SK-N-SH (cell line): ENCODE data around the gene PLG. TPM values are rescaled to one million over a fixed set of nuclear protein-coding genes. Genes with fewer than 3 reads are reported as not detected.
A peak's percentile ranks its signal among the peaks of the same experiment; 100 is the strongest.

Experiments
- CTCF ChIA-PET: fragments of 300-600, 350-600 bp; formaldehyde crosslinking; extraction: SDS; loops from one replicate; lab custom pipeline; 2021; lab: Yijun Ruan, JAX
- POLR2A ChIA-PET: fragments of 350-600 bp; sonication (Branson Sonifier 250); formaldehyde crosslinking; extraction: SDS; loops from one replicate; lab custom pipeline; 2020; ENCODE audit warnings: antibody characterized with exemption, inconsistent platforms; lab: Yijun Ruan, JAX
- DNase-seq: peaks from one replicate; pipeline ENCODE4 v3.0.0; 2012
- H2AFZ ChIP-seq: fragments of 200-600 bp; sonication (generic); 2 replicates; pipeline ENCODE4 v1.8.1; 2016; ENCODE audit warnings: antibody characterized with exemption, mild to moderate bottlenecking, low read depth
- H3F3A ChIP-seq: fragments of 200-600 bp; sonication (generic); replicated peaks from 2 replicates; pipeline ENCODE3; 2016; ENCODE audit warnings: antibody characterized with exemption, mild to moderate bottlenecking; ENCODE audit not compliant: insufficient read depth
- H3K27ac ChIP-seq, 2 experiments: fragments of 200-500 bp in 1 of 2; fragments of 200-600 bp in 1 of 2; sonication (Bioruptor generic) in 1 of 2; sonication (generic), shearing (Covaris generic) in 1 of 2; 2 replicates each; pipeline versions ENCODE4 v1.5.1 to v1.6.1; 2014 to 2016; ENCODE audit warnings: low read depth in 2 of 2, inconsistent platforms in 1 of 2, low read length in 1 of 2, mild to moderate bottlenecking in 1 of 2, mixed read lengths in 1 of 2
- H3K27me3 ChIP-seq: fragments of 200-600 bp; sonication (generic), shearing (Covaris generic); 2 replicates; pipeline ENCODE4 v1.6.1; 2016; ENCODE audit warnings: mixed run types; ENCODE audit not compliant: insufficient read depth
- H3K36me3 ChIP-seq, 2 experiments: fragments of 200-500 bp in 1 of 2; fragments of 200-600 bp in 1 of 2; sonication (Bioruptor generic) in 1 of 2; sonication (generic) in 1 of 2; replicated peaks in 1 of 2; 2 replicates each; pipeline versions ENCODE3 to v1.5.1; 2014 to 2016; ENCODE audit warnings: low read length in 1 of 2, mild to moderate bottlenecking in 1 of 2; ENCODE audit not compliant: insufficient read depth in 2 of 2, control insufficient read depth in 1 of 2
- H3K4me1 ChIP-seq, 2 experiments: fragments of 200-500 bp in 1 of 2; fragments of 200-600 bp in 1 of 2; sonication (Bioruptor generic) in 1 of 2; sonication (generic), shearing (Covaris generic) in 1 of 2; 2 replicates each; pipeline versions ENCODE4 v1.5.1 to v1.6.1; 2014 to 2016; ENCODE audit warnings: low read depth in 1 of 2, low read length in 1 of 2, mixed run types in 1 of 2; ENCODE audit not compliant: insufficient read depth in 2 of 2, control insufficient read depth in 1 of 2
- H3K4me2 ChIP-seq: fragments of 200-600 bp; sonication (generic), shearing (Covaris generic); 2 replicates; pipeline ENCODE4 v1.6.1; 2017; ENCODE audit warnings: mixed run types
- H3K4me3 ChIP-seq, 2 experiments: fragments of 200-500 bp in 1 of 2; fragments of 200-600 bp in 1 of 2; sonication (Bioruptor generic) in 1 of 2; sonication (generic), shearing (Covaris generic) in 1 of 2; 2 replicates each; pipeline versions ENCODE4 v1.5.1 to v1.8.1; 2014 to 2016; ENCODE audit warnings: low read depth in 2 of 2, inconsistent platforms in 1 of 2, low read length in 1 of 2, mild to moderate bottlenecking in 1 of 2, mixed read lengths in 1 of 2, moderate library complexity in 1 of 2
- H3K79me2 ChIP-seq: fragments of 200-600 bp; sonication (generic); 2 replicates; pipeline ENCODE4 v1.8.1; 2017; ENCODE audit warnings: mild to moderate bottlenecking; ENCODE audit not compliant: insufficient read depth
- H3K9ac ChIP-seq: fragments of 200-600 bp; sonication (generic); 2 replicates; pipeline ENCODE4 v1.6.1; 2017; ENCODE audit warnings: mixed run types
- H3K9me2 ChIP-seq: fragments of 200-600 bp; sonication (generic); 2 replicates; pipeline ENCODE4 v1.6.1; 2017; ENCODE audit warnings: mixed run types
- H3K9me3 ChIP-seq: fragments of 200-600 bp; sonication (generic); 2 replicates; pipeline ENCODE4 v1.6.1; 2017; ENCODE audit warnings: mixed run types, mild to moderate bottlenecking, moderate library complexity
- H4K20me1 ChIP-seq: fragments of 200-600 bp; sonication (generic); 2 replicates; pipeline ENCODE4 v1.6.1; 2017; ENCODE audit warnings: mild to moderate bottlenecking, mixed run types; ENCODE audit not compliant: insufficient read depth
- CTCF ChIP-seq: fragments of 200-600 bp; sonication (generic); IDR thresholded peaks from 2 replicates; pipeline ENCODE4 v1.6.1; 2017; ENCODE audit warnings: antibody characterized with exemption, mild to moderate bottlenecking, moderate library complexity
- ELF1 ChIP-seq: IDR thresholded peaks from 2 replicates; pipeline ENCODE4 v1.4.0; 2012
- FOXJ3 ChIP-seq: sonication (generic); formaldehyde crosslinking; IDR thresholded peaks from 2 replicates; pipeline ENCODE4 v1.5.1; 2020; ENCODE audit warnings: mild to moderate bottlenecking, missing genetic modification reagents
- FOXM1 ChIP-seq: IDR thresholded peaks from 2 replicates; pipeline ENCODE4 v1.4.0; 2012; ENCODE audit warnings: low read depth, mild to moderate bottlenecking
- GATA2 ChIP-seq: sonication (generic); formaldehyde crosslinking; IDR thresholded peaks from 2 replicates; pipeline ENCODE4 v1.5.0; 2020; ENCODE audit warnings: mild to moderate bottlenecking, missing genetic modification reagents
- MAX ChIP-seq: IDR thresholded peaks from 2 replicates; pipeline ENCODE4 v1.4.0; 2012; ENCODE audit warnings: low read depth
- MEF2A ChIP-seq: IDR thresholded peaks from 2 replicates; pipeline ENCODE4 v1.4.0; 2012; ENCODE audit warnings: low read depth, borderline replicate concordance
- PBX3 ChIP-seq: IDR thresholded peaks from 2 replicates; pipeline ENCODE4; 2012
- POLR2AphosphoS5 ChIP-seq: IDR thresholded peaks from 2 replicates; pipeline ENCODE4 v1.6.1; 2012; ENCODE audit warnings: low read depth, low read length
- RAD21 ChIP-seq: IDR thresholded peaks from 2 replicates; pipeline ENCODE4 v1.6.1; 2012; ENCODE audit warnings: mild to moderate bottlenecking, low read length
- RCOR1 ChIP-seq: fragments of 150-350 bp; IDR thresholded peaks from 2 replicates; pipeline ENCODE4 v1.6.1; 2017; ENCODE audit warnings: antibody characterized with exemption, low read length
- RXRA ChIP-seq: IDR thresholded peaks from 2 replicates; pipeline ENCODE4 v1.4.0; 2012; ENCODE audit warnings: low read depth, mild to moderate bottlenecking, borderline replicate concordance
- SIN3A ChIP-seq: IDR thresholded peaks from 2 replicates; pipeline ENCODE4 v1.6.1; 2012; ENCODE audit warnings: low read depth, mild to moderate bottlenecking, low read length, moderate library complexity, borderline replicate concordance
- SMC3 ChIP-seq: IDR thresholded peaks from 2 replicates; pipeline ENCODE4 v1.6.1; 2012; ENCODE audit warnings: low read depth, low read length, improper control_type of control experiment
- TAF1 ChIP-seq: IDR thresholded peaks from 2 replicates; pipeline ENCODE4 v1.6.1; 2012; ENCODE audit warnings: low read depth, mild to moderate bottlenecking, low read length, moderate library complexity, borderline replicate concordance
- TCF12 ChIP-seq: IDR thresholded peaks from 2 replicates; pipeline ENCODE4 v1.4.0; 2012
- USF1 ChIP-seq: IDR thresholded peaks from 2 replicates; pipeline ENCODE4 v1.4.0; 2012; ENCODE audit warnings: low read depth, borderline replicate concordance
- USF2 ChIP-seq: fragments of 150-350 bp; IDR thresholded peaks from 2 replicates; pipeline ENCODE4 v1.6.1; 2017; ENCODE audit warnings: antibody characterized with exemption, low read length, low read depth, borderline replicate concordance
- ZBTB33 ChIP-seq: IDR thresholded peaks from 2 replicates; pipeline ENCODE4 v1.4.0; 2012; ENCODE audit warnings: low read depth, borderline replicate concordance
- WGBS: methylation state at CpG from one replicate; pipeline ENCODE4 v1.1.6; 2017; ENCODE audit warnings: low lambda C conversion rate; 5-methylcytosine and 5-hydroxymethylcytosine counted together
- polyA plus RNA-seq, 3 experiments: library from polyadenylated mRNA; depleted of rRNA; stranded (reverse); fragments of >200 nt; gene quantifications; 2 replicates each; pipeline ENCODE4 v1.2.3, GENCODE V29; 2012

Gene PLG
- polyA plus RNA-seq, 1 of the 3 experiments (the other 2 are of a cell fraction), result not detected

- 7% methylated on average over 4 of the region's 4 CpGs for WGBS
- Histone ChIP-seq H3K27me3 (no peaks in the 10 kb centered on the region), H3K4me2 (no peak overlapping the region), H3K4me1 (no peaks in the 10 kb centered on the region), H2AFZ (no peak overlapping the region), H3K27ac (no peak overlapping the region), H3F3A (no peaks in the 10 kb centered on the region), H3K4me3 (no peak overlapping the region), H3K9me2 (no peaks in the 10 kb centered on the region), H3K9ac (no peak overlapping the region), H4K20me1 (no peaks in the 10 kb centered on the region), H3K36me3 (no peaks in the 10 kb centered on the region), H3K79me2 (no peaks in the 10 kb centered on the region), H3K9me3 (no peaks in the 10 kb centered on the region)
- DNase-seq, result no peak
- TF ChIP-seq ZBTB33 (no peak), FOXM1 (no peak), FOXJ3 (no peak), POLR2AphosphoS5 (no peak), USF1 (no peak), RXRA (no peak), RAD21 (no peak), SIN3A (no peak), MAX (no peak), PBX3 (no peak), ELF1 (no peak)
- POLR2A ChIA-PET, result no interaction called here
- CTCF ChIA-PET, result no interaction called here
Measured at GRCh38 chr6:160678230-160678629, 23.8 kb upstream of the PLG start.

GRCh38 chr6:160678744-160679401, 23.2 kb upstream of the PLG start:
- no peak overlapping the region for H3K4me3 ChIP-seq
- no peaks in the 10 kb centered on the region for H3F3A ChIP-seq
- H3K79me2 ChIP-seq, result no peaks in the 10 kb centered on the region
- 5% methylated on average over 12 of the region's 42 CpGs for WGBS
- H2AFZ ChIP-seq, result no peak overlapping the region
- no peaks in the 10 kb centered on the region for H3K36me3 ChIP-seq
- no peak overlapping the region for H3K4me2 ChIP-seq
- H3K27ac ChIP-seq, result no peak overlapping the region
- H3K9ac ChIP-seq, result no peak overlapping the region
- no peaks in the 10 kb centered on the region for H3K9me3 ChIP-seq
- no peaks in the 10 kb centered on the region for H3K9me2 ChIP-seq
- no peaks in the 10 kb centered on the region for H4K20me1 ChIP-seq
- no peaks in the 10 kb centered on the region for H3K4me1 ChIP-seq
- no peaks in the 10 kb centered on the region for H3K27me3 ChIP-seq
- DNase-seq, result peak; percentile 13
- ChIA-PET CTCF (no interaction called here), POLR2A (no interaction called here)
- TF ChIP-seq POLR2AphosphoS5 (no peak), TAF1 (no peak), SMC3 (no peak), CTCF (no peak), ELF1 (no peak), USF2 (no peak), USF1 (no peak), PBX3 (no peak), RCOR1 (no peak), GATA2 (no peak), TCF12 (no peak), MEF2A (no peak)
